ENCODE measurements around the gene IHH.

IHH gene

GRCh38 chr2:219086196-219086595 lies 25.5 kb upstream of the IHH start:
- no peak for DNase-seq
- CTCF ChIA-PET = interaction anchor here (0.9 to 5.4 kb wide), 4 partner anchors 13 to 31 kb away, joined by 3 to 32 read pairs (median 5); no protein-coding TSS in a partner anchor
- Histone ChIP-seq H3K9me3 (ENCODE audit: control extremely low read depth in 1 of 5, control insufficient read depth in 4 of 5, insufficient read depth in 2 of 5, low read depth in 1 of 5, low read length in 4 of 5) (no peaks in the 10 kb centered on the region), H3K27me3 (replicated peaks in 2 of 5; ENCODE audit: control insufficient read depth in 4 of 5, insufficient read depth in 5 of 5, low read length in 4 of 5) (no peaks in the 10 kb centered on the region), H3K27ac (ENCODE audit: insufficient read depth in 1 of 2, low read depth in 1 of 2, low read length in 2 of 2, poor library complexity in 1 of 2, severe bottlenecking in 2 of 2) (no peak overlapping the region), H3K4me1 (ENCODE audit: control extremely low read depth in 1 of 4, control insufficient read depth in 4 of 4, insufficient read depth in 4 of 4, low read length in 3 of 4) (peaks cover 0 to 31% (median 10%) of the 10 kb centered on the region in 4 experiments), H3K4me3 (ENCODE audit: control insufficient read depth in 1 of 7, extremely low read depth in 1 of 7, insufficient read depth in 4 of 7, low read depth in 2 of 7, low read length in 6 of 7) (no peak overlapping the region), H3K36me3 (ENCODE audit: control insufficient read depth in 4 of 4, insufficient read depth in 4 of 4, low read length in 3 of 4) (peaks cover 0 to 2% (median 0%) of the 10 kb centered on the region in 4 experiments)
- POLR2A ChIA-PET = no interaction called here

- ChIA-PET POLR2A (interaction anchor here (0.6 kb wide), 1 partner anchor 119 kb away, joined by 3 read pairs; no protein-coding TSS in a partner anchor), CTCF (interaction anchor here (0.8 to 5.4 kb wide), 9 partner anchors 11 to 70 kb away, joined by 3 to 32 read pairs (median 4); no protein-coding TSS in a partner anchor)
- no peak overlapping the region for H3K4me3 ChIP-seq (ENCODE audit: control insufficient read depth in 1 of 7, extremely low read depth in 1 of 7, insufficient read depth in 4 of 7, low read depth in 2 of 7, low read length in 6 of 7)
- H3K27me3 ChIP-seq (replicated peaks in 2 of 5; ENCODE audit: control insufficient read depth in 4 of 5, insufficient read depth in 5 of 5, low read length in 4 of 5) = no peaks in the 10 kb centered on the region
- H3K9me3 ChIP-seq (ENCODE audit: control extremely low read depth in 1 of 5, control insufficient read depth in 4 of 5, insufficient read depth in 2 of 5, low read depth in 1 of 5, low read length in 4 of 5) = no peaks in the 10 kb centered on the region
- peak in 1 of 3 donors; percentile 18 for DNase-seq
- no peaks in the 10 kb centered on the region for H3K36me3 ChIP-seq (ENCODE audit: control insufficient read depth in 4 of 4, insufficient read depth in 4 of 4, low read length in 3 of 4)
- H3K4me1 ChIP-seq (ENCODE audit: control extremely low read depth in 1 of 4, control insufficient read depth in 4 of 4, insufficient read depth in 4 of 4, low read length in 3 of 4) = peaks cover 0 to 31% (median 10%) of the 10 kb centered on the region in 4 experiments
- no peak overlapping the region for H3K27ac ChIP-seq (ENCODE audit: insufficient read depth in 1 of 2, low read depth in 1 of 2, low read length in 2 of 2, poor library complexity in 1 of 2, severe bottlenecking in 2 of 2)
Observed at GRCh38 chr2:219084791-219085190, 24.1 kb upstream of the IHH start.

- H3K9me3 ChIP-seq (ENCODE audit: control extremely low read depth in 1 of 5, control insufficient read depth in 4 of 5, insufficient read depth in 2 of 5, low read depth in 1 of 5, low read length in 4 of 5) = no peaks in the 10 kb centered on the region
- peaks cover 0 to 31% (median 10%) of the 10 kb centered on the region in 4 experiments for H3K4me1 ChIP-seq (ENCODE audit: control extremely low read depth in 1 of 4, control insufficient read depth in 4 of 4, insufficient read depth in 4 of 4, low read length in 3 of 4)
- WGBS (ENCODE audit: insufficient coverage) = 100% methylated on average over 5 of the region's 5 CpGs
- DNase-seq = no peak
- H3K4me3 ChIP-seq (ENCODE audit: control insufficient read depth in 1 of 7, extremely low read depth in 1 of 7, insufficient read depth in 4 of 7, low read depth in 2 of 7, low read length in 6 of 7) = no peak overlapping the region
- peaks cover 0 to 5% (median 2%) of the 10 kb centered on the region in 4 experiments for H3K36me3 ChIP-seq (ENCODE audit: control insufficient read depth in 4 of 4, insufficient read depth in 4 of 4, low read length in 3 of 4)
- H3K27ac ChIP-seq (ENCODE audit: insufficient read depth in 1 of 2, low read depth in 1 of 2, low read length in 2 of 2, poor library complexity in 1 of 2, severe bottlenecking in 2 of 2) = no peak overlapping the region
- no peaks in the 10 kb centered on the region for H3K27me3 ChIP-seq (replicated peaks in 2 of 5; ENCODE audit: control insufficient read depth in 4 of 5, insufficient read depth in 5 of 5, low read length in 4 of 5)
- ChIA-PET POLR2A (no interaction called here), CTCF (interaction anchor here (0.9 to 1.4 kb wide), 7 partner anchors 9 to 38 kb away, joined by 3 to 5 read pairs (median 3); no protein-coding TSS in a partner anchor)
Observed at GRCh38 chr2:219082332-219082958, 21.7 kb upstream of the IHH start.

GRCh38 chr2:219081701-219082331 lies 21.1 kb upstream of the IHH start:
- POLR2A ChIA-PET = no interaction called here
- CTCF ChIA-PET = interaction anchor here (0.9 to 1.9 kb wide), 10 partner anchors 9 to 61 kb away, joined by 3 to 5 read pairs (median 4); no protein-coding TSS in a partner anchor
- Histone ChIP-seq H3K27ac (ENCODE audit: insufficient read depth in 1 of 2, low read depth in 1 of 2, low read length in 2 of 2, poor library complexity in 1 of 2, severe bottlenecking in 2 of 2) (no peak overlapping the region), H3K4me3 (ENCODE audit: control insufficient read depth in 1 of 7, extremely low read depth in 1 of 7, insufficient read depth in 4 of 7, low read depth in 2 of 7, low read length in 6 of 7) (no peak overlapping the region), H3K36me3 (ENCODE audit: control insufficient read depth in 4 of 4, insufficient read depth in 4 of 4, low read length in 3 of 4) (peaks cover 0 to 10% (median 7%) of the 10 kb centered on the region in 4 experiments), H3K4me1 (ENCODE audit: control extremely low read depth in 1 of 4, control insufficient read depth in 4 of 4, insufficient read depth in 4 of 4, low read length in 3 of 4) (peaks cover 0 to 27% (median 10%) of the 10 kb centered on the region in 4 experiments), H3K9me3 (ENCODE audit: control extremely low read depth in 1 of 5, control insufficient read depth in 4 of 5, insufficient read depth in 2 of 5, low read depth in 1 of 5, low read length in 4 of 5) (no peaks in the 10 kb centered on the region), H3K27me3 (replicated peaks in 2 of 5; ENCODE audit: control insufficient read depth in 4 of 5, insufficient read depth in 5 of 5, low read length in 4 of 5) (no peaks in the 10 kb centered on the region)
- DNase-seq = peak in 1 of 3 donors; percentile 6

GRCh38 chr2:219081096-219081495 lies 20.4 kb upstream of the IHH start:
- 99% methylated on average over 6 of the region's 7 CpGs for whole genome bisulfite sequencing (ENCODE audit: insufficient coverage)
- Histone ChIP-seq H3K9me3 (ENCODE audit: control extremely low read depth in 1 of 5, control insufficient read depth in 4 of 5, insufficient read depth in 2 of 5, low read depth in 1 of 5, low read length in 4 of 5) (no peaks in the 10 kb centered on the region), H3K27me3 (replicated peaks in 2 of 5; ENCODE audit: control insufficient read depth in 4 of 5, insufficient read depth in 5 of 5, low read length in 4 of 5) (no peaks in the 10 kb centered on the region), H3K36me3 (ENCODE audit: control insufficient read depth in 4 of 4, insufficient read depth in 4 of 4, low read length in 3 of 4) (peaks cover 0 to 15% (median 9%) of the 10 kb centered on the region in 4 experiments), H3K27ac (ENCODE audit: insufficient read depth in 1 of 2, low read depth in 1 of 2, low read length in 2 of 2, poor library complexity in 1 of 2, severe bottlenecking in 2 of 2) (no peak overlapping the region), H3K4me1 (ENCODE audit: control extremely low read depth in 1 of 4, control insufficient read depth in 4 of 4, insufficient read depth in 4 of 4, low read length in 3 of 4) (peaks cover 0 to 20% (median 10%) of the 10 kb centered on the region in 4 experiments), H3K4me3 (ENCODE audit: control insufficient read depth in 1 of 7, extremely low read depth in 1 of 7, insufficient read depth in 4 of 7, low read depth in 2 of 7, low read length in 6 of 7) (no peak overlapping the region)
- CTCF ChIA-PET = interaction anchor here (0.7 to 1.9 kb wide), 8 partner anchors 9 to 78 kb away, joined by 3 to 6 read pairs (median 4); no protein-coding TSS in a partner anchor
- DNase-seq = no peak
- POLR2A ChIA-PET = no interaction called here

GRCh38 chr2:219079417-219079816 lies 18.7 kb upstream of the IHH start:
- no CpG with 5 or more reads among the region's 2 CpGs for WGBS (ENCODE audit: insufficient coverage)
- Histone ChIP-seq H3K4me1 (ENCODE audit: control extremely low read depth in 1 of 4, control insufficient read depth in 4 of 4, insufficient read depth in 4 of 4, low read length in 3 of 4) (peaks cover 0 to 5% (median 2%) of the 10 kb centered on the region in 4 experiments), H3K9me3 (ENCODE audit: control extremely low read depth in 1 of 5, control insufficient read depth in 4 of 5, insufficient read depth in 2 of 5, low read depth in 1 of 5, low read length in 4 of 5) (no peaks in the 10 kb centered on the region), H3K36me3 (ENCODE audit: control insufficient read depth in 4 of 4, insufficient read depth in 4 of 4, low read length in 3 of 4) (peaks cover 6 to 29% (median 15%) of the 10 kb centered on the region in 4 experiments), H3K27ac (ENCODE audit: insufficient read depth in 1 of 2, low read depth in 1 of 2, low read length in 2 of 2, poor library complexity in 1 of 2, severe bottlenecking in 2 of 2) (no peak overlapping the region), H3K27me3 (replicated peaks in 2 of 5; ENCODE audit: control insufficient read depth in 4 of 5, insufficient read depth in 5 of 5, low read length in 4 of 5) (no peaks in the 10 kb centered on the region), H3K4me3 (ENCODE audit: control insufficient read depth in 1 of 7, extremely low read depth in 1 of 7, insufficient read depth in 4 of 7, low read depth in 2 of 7, low read length in 6 of 7) (no peak overlapping the region)
- ChIA-PET CTCF (interaction anchor here (1.3 to 2.7 kb wide), 4 partner anchors 9 to 39 kb away, joined by 3 to 12 read pairs (median 6); no protein-coding TSS in a partner anchor), POLR2A (no interaction called here)
- DNase-seq = no peak

- Histone ChIP-seq H3K9me3 (ENCODE audit: control extremely low read depth in 1 of 5, control insufficient read depth in 4 of 5, insufficient read depth in 2 of 5, low read depth in 1 of 5, low read length in 4 of 5) (no peaks in the 10 kb centered on the region), H3K27ac (ENCODE audit: insufficient read depth in 1 of 2, low read depth in 1 of 2, low read length in 2 of 2, poor library complexity in 1 of 2, severe bottlenecking in 2 of 2) (no peak overlapping the region), H3K27me3 (replicated peaks in 2 of 5; ENCODE audit: control insufficient read depth in 4 of 5, insufficient read depth in 5 of 5, low read length in 4 of 5) (no peaks in the 10 kb centered on the region), H3K36me3 (ENCODE audit: control insufficient read depth in 4 of 4, insufficient read depth in 4 of 4, low read length in 3 of 4) (peaks cover 6 to 31% (median 15%) of the 10 kb centered on the region in 4 experiments), H3K4me1 (ENCODE audit: control extremely low read depth in 1 of 4, control insufficient read depth in 4 of 4, insufficient read depth in 4 of 4, low read length in 3 of 4) (peaks cover 0 to 5% (median 1%) of the 10 kb centered on the region in 4 experiments), H3K4me3 (ENCODE audit: control insufficient read depth in 1 of 7, extremely low read depth in 1 of 7, insufficient read depth in 4 of 7, low read depth in 2 of 7, low read length in 6 of 7) (no peak overlapping the region)
- DNase-seq = no peak
- 100% methylated on average over 3 of the region's 4 CpGs for WGBS (ENCODE audit: insufficient coverage)
- ChIA-PET CTCF (interaction anchor here (0.9 to 2.7 kb wide), 5 partner anchors 8 to 39 kb away, joined by 3 to 12 read pairs (median 5); no protein-coding TSS in a partner anchor), POLR2A (no interaction called here)
Observed at GRCh38 chr2:219078951-219079350, 18.2 kb upstream of the IHH start.

All from common myeloid progenitor, CD34-positive (primary cell).